Endothelial cell of umbilical vein (primary cell): ENCODE data around the gene GPANK1. TPM values are rescaled to one million over a fixed set of nuclear protein-coding genes. Genes with fewer than 3 reads are reported as not detected.

Source experiments
- BruUV-seq: library from RNA; stranded (reverse); fragments of 400-500 nt; replicated peaks from 2 replicates; lab custom pipeline; 2021; lab: Mats Ljungman, UMichigan
- CTCF ChIA-PET: fragments of 300-600, 350-600 bp; sonication (Branson Sonifier 250); formaldehyde crosslinking; loops from one replicate; lab custom pipeline; 2021; ENCODE audit warnings: antibody characterized with exemption, inconsistent platforms; lab: Charles Lee
- POLR2A ChIA-PET: fragments of 300-600, 350-600 bp; sonication (Branson Sonifier 250); formaldehyde crosslinking; loops from one replicate; lab custom pipeline; 2021; ENCODE audit warnings: antibody characterized with exemption, inconsistent platforms; lab: Charles Lee
- DNase-seq: peaks from one replicate; pipeline ENCODE4 v3.0.0-alpha.2; 2011; ENCODE audit warnings: low read depth, low spot score
- FAIRE-seq: peaks from 2 replicates; lab custom pipeline; 2011; peaks lifted over from hg19 to GRCh38; lab: Jason Lieb, UNC
- H2AFZ ChIP-seq: 2 replicates; pipeline ENCODE4 v1.6.0; 2012; ENCODE audit warnings: low read depth, low read length, control low read depth, inconsistent platforms
- H3K27ac ChIP-seq: 2 replicates; pipeline ENCODE4 v1.5.1; 2011; ENCODE audit warnings: low read depth, mild to moderate bottlenecking, control low read depth, low read length, moderate library complexity; ENCODE audit not compliant: insufficient read depth
- H3K27me3 ChIP-seq, 2 experiments: 2 replicates each; pipeline versions ENCODE4 v1.6.0 to v1.6.1; 2011; ENCODE audit warnings: low read length in 2 of 2, mixed read lengths in 1 of 2; ENCODE audit not compliant: control insufficient read depth in 2 of 2, insufficient read depth in 2 of 2
- H3K36me3 ChIP-seq, 2 experiments: 2 replicates in 1 of 2; 3 replicates in 1 of 2; pipeline ENCODE4 v1.5.1; 2011; ENCODE audit warnings: low read length in 2 of 2, mild to moderate bottlenecking in 1 of 2, moderate library complexity in 1 of 2; ENCODE audit not compliant: control insufficient read depth in 2 of 2, insufficient read depth in 2 of 2; ENCODE audit errors: extremely low read depth in 1 of 2
- H3K4me1 ChIP-seq: 3 replicates; pipeline ENCODE4 v1.5.1; 2011; ENCODE audit warnings: mild to moderate bottlenecking, low read length; ENCODE audit not compliant: control insufficient read depth, insufficient read depth; ENCODE audit errors: extremely low read depth
- H3K4me2 ChIP-seq: 2 replicates; pipeline ENCODE4 v1.6.1; 2011; ENCODE audit warnings: low read length, control low read depth, mixed read lengths; ENCODE audit not compliant: insufficient read depth
- H3K4me3 ChIP-seq, 3 experiments: fragments of 200-600 bp in 1 of 3; sonication (generic), shearing (Covaris generic) in 1 of 3; replicated peaks in 1 of 3; 2 replicates each; pipeline ENCODE4 v1.5.1; 2011 to 2016; ENCODE audit warnings: control low read depth in 3 of 3, low read length in 3 of 3, mild to moderate bottlenecking in 2 of 3, inconsistent platforms in 1 of 3, low read depth in 1 of 3, moderate library complexity in 1 of 3; ENCODE audit not compliant: insufficient read depth in 1 of 3
- H3K79me2 ChIP-seq: 2 replicates; pipeline ENCODE4 v1.6.0; 2012; ENCODE audit warnings: low read length, inconsistent platforms; ENCODE audit not compliant: control insufficient read depth, insufficient read depth
- H3K9ac ChIP-seq: replicated peaks from 2 replicates; pipeline ENCODE3; 2011; ENCODE audit warnings: low read length, control low read depth; ENCODE audit not compliant: insufficient read depth; ENCODE audit errors: extremely low read depth
- H3K9me1 ChIP-seq: replicated peaks from 3 replicates; pipeline ENCODE4 v1.6.0; 2011; ENCODE audit warnings: mild to moderate bottlenecking, low read length; ENCODE audit not compliant: control insufficient read depth, insufficient read depth; ENCODE audit errors: extremely low read depth
- H3K9me3 ChIP-seq: replicated peaks from 2 replicates; pipeline ENCODE4 v1.5.1; 2012; ENCODE audit warnings: low read length, inconsistent platforms; ENCODE audit not compliant: control insufficient read depth, insufficient read depth
- H4K20me1 ChIP-seq: replicated peaks from 2 replicates; pipeline ENCODE3; 2011; ENCODE audit warnings: mild to moderate bottlenecking, low read length; ENCODE audit not compliant: control insufficient read depth, insufficient read depth; ENCODE audit errors: extremely low read depth
- CTCF ChIP-seq, 2 donors: IDR thresholded peaks; 1 replicate in 1 of 2; 2 replicates in 1 of 2; pipeline ENCODE4 v1.5.1; 2011; ENCODE audit warnings: low read length in 2 of 2, mild to moderate bottlenecking in 2 of 2, moderate library complexity in 2 of 2, control low read depth in 1 of 2, inconsistent platforms in 1 of 2, low read depth in 1 of 2; ENCODE audit not compliant: insufficient read depth in 1 of 2; ENCODE audit errors: extremely low read depth in 1 of 2
- EZH2 ChIP-seq: IDR thresholded peaks from 2 replicates; pipeline ENCODE4 v1.6.1; 2012; ENCODE audit warnings: borderline replicate concordance, low read depth, mild to moderate bottlenecking, moderate library complexity, low read length, inconsistent platforms; ENCODE audit not compliant: severe bottlenecking
- FOS ChIP-seq: IDR thresholded peaks from 2 replicates; pipeline ENCODE4 v1.6.1; 2011; ENCODE audit warnings: mild to moderate bottlenecking, low read length, moderate library complexity, borderline replicate concordance; ENCODE audit not compliant: insufficient read depth
- GATA2 ChIP-seq: IDR thresholded peaks from 2 replicates; pipeline ENCODE4 v1.7.0; 2011; ENCODE audit warnings: low read depth, mild to moderate bottlenecking, moderate library complexity, mixed read lengths, low read length; ENCODE audit not compliant: insufficient read length, insufficient read depth
- JUN ChIP-seq: IDR thresholded peaks from 2 replicates; pipeline ENCODE4 v1.6.1; 2011; ENCODE audit warnings: borderline replicate concordance, low read depth; ENCODE audit not compliant: insufficient read length, insufficient read depth
- MAX ChIP-seq: IDR thresholded peaks from 2 replicates; pipeline ENCODE4 v1.6.1; 2011; ENCODE audit not compliant: insufficient read depth, insufficient read length
- MYC ChIP-seq: IDR thresholded peaks from one replicate; pipeline ENCODE4 v1.6.1; 2011; ENCODE audit warnings: mild to moderate bottlenecking, low read depth, low read length
- POLR2A ChIP-seq: IDR thresholded peaks from 2 replicates; pipeline ENCODE4 v1.6.1; 2012; ENCODE audit warnings: low read depth, mild to moderate bottlenecking, control low read depth, low read length
- POLR2AphosphoS5 ChIP-seq: IDR thresholded peaks from 2 replicates; pipeline ENCODE4 v1.6.1; 2012; ENCODE audit warnings: low read depth, mild to moderate bottlenecking, control low read depth, low read length, moderate library complexity; ENCODE audit not compliant: insufficient read depth
- dilution Hi-C: fragments of 300-500 bp; cut with MboI; formaldehyde crosslinking; loops from one replicate; pipeline ENCODE4 v1.15.0; 2019; ENCODE audit warnings: low sequenced_read_pairs; ENCODE audit not compliant: extremely low pct_ligation_motif_present
- intact Hi-C: fragments of 100-400 bp; cut with micrococcal nuclease; formaldehyde crosslinking; loops from one replicate; pipeline ENCODE4 v1.10.0; 2022
- polyA plus RNA-seq, 4 experiments: library from polyadenylated mRNA; depleted of rRNA in 3 of 4; stranded (reverse) in 3 of 4; unstranded in 1 of 4; fragments of >200 nt; gene quantifications; 2 replicates each; pipeline versions ENCODE4 v1.2.1 to v1.2.3, GENCODE V29; 2011 to 2012; ENCODE audit warnings: missing spikeins in 1 of 4
- total RNA-seq: library from RNA; stranded (reverse); gene quantifications from 2 replicates; pipeline ENCODE4 v1.2.3, GENCODE V29; 2021

The GPANK1 gene
- total and polyA plus RNA-seq, 2 donors (not counting 3 experiments of a cell fraction or from before 2014, with no cell fraction given) = 12.6 to 17.5 TPM

- Histone ChIP-seq H3K27me3 (no peaks in the 10 kb centered on the region), H3K36me3 (peaks cover 3 to 4% of the 10 kb centered on the region in 2 experiments), H3K27ac (peak within 1 kb of the TSS; percentile 62), H3K4me1 (peaks cover 44% of the 10 kb centered on the region), H3K9me1 (no peaks in the 10 kb centered on the region), H3K4me2 (peak within 1 kb of the TSS; percentile 67), H3K79me2 (peaks cover 28% of the 10 kb centered on the region), H3K4me3 (peak within 1 kb of the TSS; percentile 30 to 76 (median 70)), H3K9ac (peak within 1 kb of the TSS; percentile 82), H2AFZ (peak within 1 kb of the TSS; percentile 52), H4K20me1 (no peaks in the 10 kb centered on the region), H3K9me3 (no peaks in the 10 kb centered on the region)
- DNase-seq = peak; percentile 87
- no peak for TF ChIP-seq MYC
- no peak for TF ChIP-seq MAX
- no peak for TF ChIP-seq GATA2
- peak; percentile 92 for TF ChIP-seq POLR2A
- no peak for TF ChIP-seq CTCF (IDR thresholded peaks at IDR 0.05; ENCODE audit: extremely low read depth in 1 of 2, insufficient read depth in 1 of 2, low read depth in 1 of 2, low read length in 2 of 2)
- TF ChIP-seq JUN = no peak
- TF ChIP-seq EZH2 = no peak
- TF ChIP-seq FOS = peak; percentile 5
- TF ChIP-seq POLR2AphosphoS5 = peak; percentile 98
- TSS peak; percentile 44 for BruUV-seq
- dilution Hi-C loops (no loop called here), intact Hi-C loops (loop anchor here (1.0 to 10.0 kb wide), 4 partner anchors 8 to 534 kb away; partner anchors contain the start of genes BAG6, GPSM3 and PBX2)
- ChIA-PET POLR2A (interaction anchor here (0.6 to 2.1 kb wide), 4 partner anchors 9 to 166 kb away, joined by 3 to 13 read pairs (median 4); partner anchors contain the start of genes BAG6, HSPA1B and PRRC2A), CTCF (interaction anchor here (0.9 to 5.7 kb wide), 5 partner anchors 8 to 135 kb away, joined by 3 to 38 read pairs (median 3); partner anchors contain the start of genes BAG6 and VARS1)
- peak; percentile 80 for FAIRE-seq
Measured at GRCh38 chr6:31660381-31661261, 4.2 kb downstream of the GPANK1 start, which contains the start of gene C6orf47. Gene C6orf47, minus strand, starts transcription at chr6:31660778. Its CDS starts 831 bp downstream, at chr6:31659947.
